Ascending aorta (tissue), 2 donors: Measurements from ENCODE around the gene CDIPT. TPM values are rescaled to one million over a fixed set of nuclear protein-coding genes. Genes with fewer than 3 reads are reported as not detected.

Source experiments
- DNase-seq, 2 donors: peaks; one replicate each; pipeline ENCODE4 v3.0.0-alpha.2; 2019; ENCODE audit warnings: low spot score in 2 of 2
- H3K27ac ChIP-seq, 2 donors: fragments of 200-600 bp; sonication (generic); one replicate each; pipeline ENCODE4 v1.5.1; 2016 to 2017; ENCODE audit warnings: mild to moderate bottlenecking in 1 of 2
- H3K27me3 ChIP-seq: fragments of 200-600 bp; sonication (generic); one replicate; pipeline ENCODE4 v1.5.1; 2017
- H3K36me3 ChIP-seq, 2 donors: fragments of 200-600 bp; sonication (generic); one replicate each; pipeline ENCODE4 v1.5.1; 2016
- H3K4me1 ChIP-seq, 2 donors: fragments of 200-600 bp; sonication (generic); one replicate each; pipeline ENCODE4 v1.5.1; 2016 to 2017; ENCODE audit warnings: mild to moderate bottlenecking in 1 of 2
- H3K4me3 ChIP-seq, 2 donors: fragments of 200-600 bp; sonication (generic); one replicate each; pipeline ENCODE4 v1.5.1; 2016 to 2017; ENCODE audit warnings: mild to moderate bottlenecking in 1 of 2
- H3K9me3 ChIP-seq, 2 donors: fragments of 200-600 bp; sonication (generic); one replicate each; pipeline ENCODE4 v1.5.1; 2016
- intact Hi-C: fragments of 100-400 bp; cut with DNase I; formaldehyde crosslinking; loops from one replicate; pipeline ENCODE4 v1.15.1; 2023
- total RNA-seq: library from RNA; depleted of rRNA; stranded (reverse); fragments of >200 nt; gene quantifications from one replicate; pipeline ENCODE4 v1.1.0, GENCODE V29; 2016
- TF ChIP-seq, protein P1 (sequence below), 3 experiments: fragments of 200-600 bp in 2 of 3; fragments of 450-650 bp in 1 of 3; sonication (generic) in 2 of 3; IDR thresholded peaks; one replicate each; pipeline ENCODE4 v1.5.1; 2016 to 2019; ENCODE audit warnings: antibody characterized with exemption in 3 of 3, mild to moderate bottlenecking in 1 of 3, moderate library complexity in 1 of 3

Gene CDIPT
- total RNA-seq, 1 donor from 2014 or later, result 174 TPM

DNA sequence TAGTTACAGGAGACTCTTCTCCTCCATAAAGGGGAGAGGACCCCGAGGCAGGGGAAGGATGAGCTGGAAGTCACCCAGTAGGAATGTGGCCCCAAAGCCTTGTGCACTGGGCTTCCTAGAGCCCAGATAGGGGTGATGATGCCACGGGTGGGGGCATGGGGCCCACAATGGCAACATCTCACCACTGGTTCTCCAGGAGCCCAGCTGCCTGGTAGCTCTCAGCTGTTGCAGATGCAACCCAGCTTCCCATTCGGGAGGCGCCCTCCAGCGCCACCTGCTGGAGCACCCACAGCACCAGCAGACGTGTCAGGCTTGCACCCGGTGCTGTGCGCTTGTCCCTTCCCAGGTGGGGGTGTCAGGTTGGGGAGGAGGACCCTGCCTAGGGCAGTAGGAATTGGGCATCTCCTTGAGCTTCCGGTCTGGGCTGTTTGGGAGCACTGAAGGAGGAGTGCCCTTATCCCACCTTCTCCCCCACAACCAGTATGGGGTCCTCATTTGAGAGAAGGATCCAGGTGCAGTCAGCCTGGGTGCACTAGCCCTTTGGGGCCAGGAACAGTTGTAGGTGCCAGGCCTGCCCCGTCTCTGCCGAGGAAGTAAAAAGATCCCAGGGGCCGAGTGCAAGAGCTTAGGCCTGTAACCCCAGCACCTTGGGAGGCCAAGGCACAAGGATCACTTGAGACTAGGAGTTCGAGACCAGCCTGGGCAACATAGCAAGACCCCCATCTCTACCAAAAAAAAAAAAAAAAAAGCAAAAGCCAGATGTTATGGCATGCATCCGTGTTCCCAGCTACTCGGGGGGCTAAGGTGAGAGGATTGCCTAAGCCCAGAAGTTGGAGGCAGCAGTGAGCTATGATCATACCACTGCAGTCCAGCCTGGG is 14.4 kb downstream of the CDIPT start:
- peak in 1 of 2 donors; percentile 84 for DNase-seq
- Histone ChIP-seq H3K27me3 (no peaks in the 10 kb centered on the region), H3K9me3 (no peaks in the 10 kb centered on the region), H3K36me3 (peaks cover 43 to 49% of the 10 kb centered on the region in 2 donors), H3K4me1 (no peaks in the 10 kb centered on the region), H3K4me3 (no peak overlapping the region), H3K27ac (no peak overlapping the region)
- intact Hi-C loops, result loop anchor here (2.0 to 5.0 kb wide), 3 partner anchors 24 to 151 kb away; partner anchors contain the start of gene MAZ
- TF ChIP-seq, protein P1, sequence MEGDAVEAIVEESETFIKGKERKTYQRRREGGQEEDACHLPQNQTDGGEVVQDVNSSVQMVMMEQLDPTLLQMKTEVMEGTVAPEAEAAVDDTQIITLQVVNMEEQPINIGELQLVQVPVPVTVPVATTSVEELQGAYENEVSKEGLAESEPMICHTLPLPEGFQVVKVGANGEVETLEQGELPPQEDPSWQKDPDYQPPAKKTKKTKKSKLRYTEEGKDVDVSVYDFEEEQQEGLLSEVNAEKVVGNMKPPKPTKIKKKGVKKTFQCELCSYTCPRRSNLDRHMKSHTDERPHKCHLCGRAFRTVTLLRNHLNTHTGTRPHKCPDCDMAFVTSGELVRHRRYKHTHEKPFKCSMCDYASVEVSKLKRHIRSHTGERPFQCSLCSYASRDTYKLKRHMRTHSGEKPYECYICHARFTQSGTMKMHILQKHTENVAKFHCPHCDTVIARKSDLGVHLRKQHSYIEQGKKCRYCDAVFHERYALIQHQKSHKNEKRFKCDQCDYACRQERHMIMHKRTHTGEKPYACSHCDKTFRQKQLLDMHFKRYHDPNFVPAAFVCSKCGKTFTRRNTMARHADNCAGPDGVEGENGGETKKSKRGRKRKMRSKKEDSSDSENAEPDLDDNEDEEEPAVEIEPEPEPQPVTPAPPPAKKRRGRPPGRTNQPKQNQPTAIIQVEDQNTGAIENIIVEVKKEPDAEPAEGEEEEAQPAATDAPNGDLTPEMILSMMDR (IDR thresholded peaks at IDR 0.05), result peak; percentile 75 to 92 (median 82)

DNA sequence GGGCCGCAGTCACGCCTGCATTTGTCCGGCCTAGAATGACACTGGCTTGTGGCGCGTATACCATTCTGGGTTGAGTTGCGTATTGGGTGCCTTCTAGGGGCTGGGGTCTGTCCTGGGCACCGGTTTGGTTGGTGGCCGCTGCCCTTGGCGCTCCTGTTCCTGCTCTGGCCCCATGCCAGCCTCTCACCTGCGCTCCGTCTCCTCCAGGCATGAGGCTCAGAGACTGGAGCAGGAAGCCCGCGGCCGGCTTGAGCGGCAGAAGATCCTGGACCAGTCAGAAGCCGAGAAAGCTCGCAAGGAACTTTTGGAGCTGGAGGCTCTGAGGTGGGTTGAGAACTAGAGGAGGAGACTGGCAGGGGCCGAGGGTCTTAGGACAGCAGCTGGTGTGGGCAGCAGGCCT is 17.4 kb downstream of the CDIPT start:
- no peak for DNase-seq
- Histone ChIP-seq H3K27me3 (no peaks in the 10 kb centered on the region), H3K4me3 (no peak overlapping the region), H3K27ac (no peak overlapping the region), H3K36me3 (peaks cover 68 to 72% of the 10 kb centered on the region in 2 donors), H3K9me3 (no peaks in the 10 kb centered on the region), H3K4me1 (no peaks in the 10 kb centered on the region)
- TF ChIP-seq, protein P1 (IDR thresholded peaks at IDR 0.05), result no peak
- intact Hi-C loops, result loop anchor here (5.0 kb wide), 1 partner anchor 148 kb away; no protein-coding TSS in a partner anchor

DNA sequence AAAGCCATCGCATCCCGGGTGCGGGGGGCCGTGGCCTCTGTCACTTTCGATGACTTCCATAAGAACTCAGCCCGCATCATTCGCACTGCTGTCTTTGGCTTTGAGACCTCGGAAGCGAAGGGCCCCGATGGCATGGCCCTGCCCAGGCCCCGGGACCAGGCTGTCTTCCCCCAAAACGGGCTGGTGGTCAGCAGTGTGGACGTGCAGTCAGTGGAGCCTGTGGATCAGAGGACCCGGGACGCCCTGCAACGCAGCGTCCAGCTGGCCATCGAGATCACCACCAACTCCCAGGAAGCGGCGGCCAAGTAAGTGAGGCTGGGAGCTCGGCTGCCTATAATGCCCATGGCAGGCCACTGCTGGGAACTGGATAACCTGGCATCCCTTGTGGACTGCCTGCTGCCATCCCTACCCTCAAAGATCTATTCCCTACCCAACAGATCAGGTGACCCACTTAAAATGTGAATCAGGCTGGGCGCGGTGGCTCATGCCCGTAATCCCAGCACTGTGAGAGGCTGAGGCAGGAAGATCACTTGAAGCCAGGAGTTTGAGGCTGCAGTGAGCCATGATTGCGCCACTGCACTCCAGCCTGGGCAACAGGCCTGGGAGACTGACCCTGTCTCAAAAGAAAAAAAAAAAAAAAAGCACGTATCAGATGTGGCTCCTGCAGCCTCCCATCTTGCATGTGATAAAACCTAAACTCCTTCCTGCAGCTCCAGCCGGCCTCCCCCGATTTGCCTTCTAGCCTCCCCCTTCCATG is 18.3 kb downstream of the CDIPT start:
- Histone ChIP-seq H3K36me3 (peaks cover 78 to 81% of the 10 kb centered on the region in 2 donors), H3K27ac (no peak overlapping the region), H3K4me1 (no peaks in the 10 kb centered on the region), H3K4me3 (no peak overlapping the region), H3K27me3 (no peaks in the 10 kb centered on the region), H3K9me3 (no peaks in the 10 kb centered on the region)
- DNase-seq, result no peak
- intact Hi-C loops, result loop anchor here (5.0 kb wide), 1 partner anchor 147 kb away; no protein-coding TSS in a partner anchor
- TF ChIP-seq, protein P1 (IDR thresholded peaks at IDR 0.05), result no peak

DNA sequence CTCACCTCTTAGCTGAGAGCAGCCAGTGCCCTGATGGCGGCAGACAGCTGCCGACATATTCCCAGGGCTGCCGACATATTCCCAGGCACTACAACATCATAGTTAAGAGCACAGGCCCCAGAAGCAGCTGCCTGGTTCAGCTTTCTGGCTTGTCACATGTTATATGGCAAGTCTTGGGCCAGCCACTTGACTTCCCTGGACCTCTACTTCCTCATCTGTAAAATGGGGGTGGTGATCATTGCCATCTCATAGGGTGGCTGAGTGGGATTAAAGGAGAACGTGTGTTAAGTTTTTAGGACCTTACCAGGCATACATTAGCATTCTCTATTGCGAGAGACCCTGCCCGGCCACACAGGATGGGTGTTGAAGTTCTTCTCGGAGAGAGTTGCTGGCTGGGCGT is 19.1 kb downstream of the CDIPT start:
- Histone ChIP-seq H3K27me3 (no peaks in the 10 kb centered on the region), H3K27ac (no peak overlapping the region), H3K36me3 (peaks cover 79 to 89% of the 10 kb centered on the region in 2 donors), H3K9me3 (no peaks in the 10 kb centered on the region), H3K4me3 (no peak overlapping the region), H3K4me1 (no peaks in the 10 kb centered on the region)
- intact Hi-C loops, result no loop called here
- TF ChIP-seq, protein P1 (IDR thresholded peaks at IDR 0.05), result no peak
- no peak for DNase-seq

DNA sequence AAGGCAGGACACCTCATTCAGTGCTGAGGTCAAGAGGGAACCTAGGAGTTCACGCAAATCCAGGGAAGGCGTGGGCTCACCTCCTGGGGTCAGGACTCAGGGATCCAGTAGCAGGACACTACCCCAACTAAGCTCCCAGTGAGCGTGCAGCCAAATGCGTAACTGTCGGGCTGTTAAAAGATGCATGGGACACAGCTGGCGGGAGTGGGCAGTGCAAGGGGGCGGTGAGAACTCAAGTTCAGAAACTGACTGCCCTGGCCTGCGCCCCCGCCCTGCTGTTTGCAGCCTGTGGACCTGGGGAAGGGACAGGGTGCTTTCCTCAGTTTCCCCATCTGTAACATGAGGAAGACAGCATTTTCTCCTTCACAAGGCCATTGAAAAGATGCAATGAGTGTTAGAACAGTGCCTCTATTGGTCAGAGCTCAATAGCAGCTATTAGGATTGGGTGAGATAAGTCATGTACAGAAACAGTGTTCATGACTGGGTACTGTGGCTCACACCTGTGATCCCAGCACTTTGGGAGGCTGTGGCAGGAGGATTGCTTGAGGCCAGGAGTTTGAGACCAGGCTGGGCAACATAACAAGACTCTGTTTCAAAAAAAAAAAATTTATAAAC is 20.2 kb downstream of the CDIPT start:
- TF ChIP-seq, protein P1 (IDR thresholded peaks at IDR 0.05), result no peak
- Histone ChIP-seq H3K4me3 (no peak overlapping the region), H3K27ac (no peak overlapping the region), H3K36me3 (peaks cover 88 to 90% of the 10 kb centered on the region in 2 donors), H3K27me3 (no peaks in the 10 kb centered on the region), H3K4me1 (no peaks in the 10 kb centered on the region), H3K9me3 (no peaks in the 10 kb centered on the region)
- no peak for DNase-seq
- intact Hi-C loops, result no loop called here
